Transverse colon (tissue), 4 donors: ENCODE measurements around the gene FLT4. TPM values are rescaled to one million over a fixed set of nuclear protein-coding genes. Genes with fewer than 3 reads are reported as not detected.

Experiments used
- DNase-seq: peaks from one replicate; pipeline ENCODE4 v3.0.0-alpha.2; 2019
- H3K27ac ChIP-seq, 4 donors: fragments of 200-600 bp; sonication (generic); 2 replicates each; pipeline ENCODE4 v1.5.1; 2016 to 2018; ENCODE audit warnings: inconsistent platforms in 4 of 4
- H3K27me3 ChIP-seq: fragments of 200-600 bp; sonication (generic); 2 replicates; pipeline ENCODE4 v1.5.1; 2017; ENCODE audit warnings: inconsistent platforms
- H3K36me3 ChIP-seq, 4 donors: fragments of 200-600 bp; sonication (generic); 2 replicates each; pipeline ENCODE4 v1.5.1; 2017 to 2019; ENCODE audit warnings: inconsistent platforms in 4 of 4
- H3K4me1 ChIP-seq, 4 donors: fragments of 200-600 bp; sonication (generic); 2 replicates each; pipeline ENCODE4 v1.5.1; 2017 to 2020; ENCODE audit warnings: inconsistent platforms in 4 of 4
- H3K4me3 ChIP-seq, 4 donors: fragments of 200-600 bp; sonication (generic); 1 replicate in 1 of 4; 2 replicates in 3 of 4; pipeline versions ENCODE4 v1.5.1 to v1.6.1; 2017 to 2019; ENCODE audit warnings: inconsistent platforms in 4 of 4
- H3K9me3 ChIP-seq, 2 donors: fragments of 200-600 bp; sonication (generic); 2 replicates each; pipeline ENCODE4 v1.5.1; 2017 to 2019; ENCODE audit warnings: inconsistent platforms in 2 of 2
- CTCF ChIP-seq, 5 experiments: fragments of 200-600 bp in 3 of 5; fragments of 450-650 bp in 2 of 5; sonication (generic) in 3 of 5; IDR thresholded peaks; 1 replicate in 2 of 5; 2 replicates in 3 of 5; pipeline ENCODE4 v1.5.1; 2016 to 2017; ENCODE audit warnings: antibody characterized with exemption in 5 of 5, inconsistent platforms in 3 of 5, mild to moderate bottlenecking in 2 of 5, moderate library complexity in 1 of 5
- EP300 ChIP-seq: sonication (generic); formaldehyde crosslinking; IDR thresholded peaks from one replicate; pipeline ENCODE4 v1.6.1; 2017; ENCODE audit warnings: antibody characterized with exemption, low read depth
- POLR2A ChIP-seq: fragments of 450-650 bp; IDR thresholded peaks from one replicate; pipeline ENCODE4 v1.6.1; 2016; ENCODE audit warnings: antibody characterized with exemption, mild to moderate bottlenecking, moderate library complexity
- POLR2AphosphoS5 ChIP-seq, 3 donors: sonication (generic); formaldehyde crosslinking; IDR thresholded peaks; one replicate each; pipeline ENCODE4 v1.6.1; 2016; ENCODE audit warnings: antibody characterized with exemption in 3 of 3
- WGBS, 2 donors: methylation state at CpG; one replicate each; pipeline ENCODE4 v1.1.5; 2018; ENCODE audit warnings: low coverage in 1 of 2; 5-methylcytosine and 5-hydroxymethylcytosine counted together
- in situ Hi-C, 4 donors: fragments of 200-750 bp; cut with MboI; loops; one replicate each; pipeline versions ENCODE4 v1.15.0 to v1.15.1; 2017; ENCODE audit warnings: low sequenced_read_pairs in 3 of 4, low pct_ligation_motif_present in 1 of 4, low pct_unique_long_range_greater_than_20kb in 1 of 4
- intact Hi-C: fragments of 100-400 bp; cut with DNase I; formaldehyde crosslinking; loops from one replicate; pipeline ENCODE4 v1.15.1; 2023; ENCODE audit warnings: low total_unique reads
- total RNA-seq, 4 donors: library from RNA; depleted of rRNA; stranded (reverse); fragments of >200 nt; gene quantifications; one replicate each; pipeline ENCODE4 v1.1.0, GENCODE V29; 2016

FLT4 gene
- total RNA-seq, 4 donors from 2014 or later = 1.8 to 16.1 (median 4.0) TPM

- Histone ChIP-seq H3K27ac (no peak overlapping the region), H3K4me1 (peaks cover 0 to 16% (median 11%) of the 10 kb centered on the region in 4 donors), H3K36me3 (no peaks in the 10 kb centered on the region), H3K27me3 (peaks cover 57% of the 10 kb centered on the region), H3K9me3 (no peaks in the 10 kb centered on the region), H3K4me3 (no peak overlapping the region)
- in situ Hi-C loops (no loop called here), intact Hi-C loops (no loop called here)
- TF ChIP-seq CTCF (IDR thresholded peaks at IDR 0.05) (no peak), EP300 (no peak), POLR2A (no peak), POLR2AphosphoS5 (IDR thresholded peaks at IDR 0.05) (no peak)
- WGBS, 2 donors = 44% methylated on average over 1 of the region's 1 CpG; no CpG with 5 or more reads in 1 of the 2 donors
- no peak for DNase-seq
Observed at GRCh38 chr5:180646963-180647305, 2.5 kb downstream of the FLT4 start.

- peaks cover 0 to 16% (median 11%) of the 10 kb centered on the region in 4 donors for H3K4me1 ChIP-seq
- intact Hi-C loops = no loop called here
- no peaks in the 10 kb centered on the region for H3K36me3 ChIP-seq
- H3K9me3 ChIP-seq = no peaks in the 10 kb centered on the region
- peaks cover 52% of the 10 kb centered on the region for H3K27me3 ChIP-seq
- no peak overlapping the region for H3K4me3 ChIP-seq
- in situ Hi-C loops = no loop called here
- TF ChIP-seq CTCF (IDR thresholded peaks at IDR 0.05) (no peak), POLR2A (no peak), EP300 (no peak), POLR2AphosphoS5 (IDR thresholded peaks at IDR 0.05) (no peak)
- H3K27ac ChIP-seq = no peak overlapping the region
- WGBS, 2 donors = 59 to 75% methylated on average over 2 to 7 of the region's 10 CpGs
- DNase-seq = peak; percentile 4
Observed at GRCh38 chr5:180646289-180646962, 3.0 kb downstream of the FLT4 start.

GRCh38 chr5:180645274-180646204 is 3.9 kb downstream of the FLT4 start:
- H3K27me3 ChIP-seq = peaks cover 43% of the 10 kb centered on the region
- peaks cover 0 to 16% (median 11%) of the 10 kb centered on the region in 4 donors for H3K4me1 ChIP-seq
- intact Hi-C loops (no loop called here), in situ Hi-C loops (no loop called here)
- DNase-seq = peak; percentile 6
- H3K36me3 ChIP-seq = no peaks in the 10 kb centered on the region
- H3K27ac ChIP-seq = no peak overlapping the region
- 36 to 61% methylated on average over 3 to 24 of the region's 34 CpGs for WGBS, 2 donors
- H3K4me3 ChIP-seq = no peak overlapping the region
- TF ChIP-seq EP300 (no peak), POLR2AphosphoS5 (IDR thresholded peaks at IDR 0.05) (no peak), POLR2A (no peak), CTCF (IDR thresholded peaks at IDR 0.05) (no peak)
- H3K9me3 ChIP-seq = no peaks in the 10 kb centered on the region

GRCh38 chr5:180644825-180645273 is 4.6 kb downstream of the FLT4 start:
- WGBS, 2 donors = 38 to 78% methylated on average over 2 to 13 of the region's 14 CpGs
- in situ Hi-C loops = no loop called here
- Histone ChIP-seq H3K27me3 (peaks cover 37% of the 10 kb centered on the region), H3K4me1 (peaks cover 0 to 11% (median 9%) of the 10 kb centered on the region in 4 donors), H3K27ac (no peak overlapping the region), H3K36me3 (no peaks in the 10 kb centered on the region), H3K9me3 (no peaks in the 10 kb centered on the region), H3K4me3 (no peak overlapping the region)
- no peak for DNase-seq
- TF ChIP-seq CTCF (IDR thresholded peaks at IDR 0.05) = no peak
- no peak for TF ChIP-seq POLR2AphosphoS5 (IDR thresholded peaks at IDR 0.05)
- TF ChIP-seq POLR2A = no peak
- no peak for TF ChIP-seq EP300
- intact Hi-C loops = no loop called here
